HG03039 (cell line): ENCODE results near the gene HAUS5.
"Not testable (repeated sequence)": the region's sequence is repeated elsewhere in the genome, so short reads cannot be mapped to it uniquely, and the experiment has no call there.

Source experiments
- ATAC-seq: cut with Tn5 transposase; IDR thresholded peaks from one replicate; pipeline ENCODE4 v1.9.1; 2021; ENCODE audit warnings: mild to moderate bottlenecking, moderate library complexity; ENCODE audit not compliant: unreplicated experiment

HAUS5 gene

GRCh38 chr19:35642312-35642711 lies 29.8 kb downstream of the HAUS5 start:
- no peak for ATAC-seq

- no peak for ATAC-seq
Observed at GRCh38 chr19:35642798-35643254, 30.3 kb downstream of the HAUS5 start.

DNA sequence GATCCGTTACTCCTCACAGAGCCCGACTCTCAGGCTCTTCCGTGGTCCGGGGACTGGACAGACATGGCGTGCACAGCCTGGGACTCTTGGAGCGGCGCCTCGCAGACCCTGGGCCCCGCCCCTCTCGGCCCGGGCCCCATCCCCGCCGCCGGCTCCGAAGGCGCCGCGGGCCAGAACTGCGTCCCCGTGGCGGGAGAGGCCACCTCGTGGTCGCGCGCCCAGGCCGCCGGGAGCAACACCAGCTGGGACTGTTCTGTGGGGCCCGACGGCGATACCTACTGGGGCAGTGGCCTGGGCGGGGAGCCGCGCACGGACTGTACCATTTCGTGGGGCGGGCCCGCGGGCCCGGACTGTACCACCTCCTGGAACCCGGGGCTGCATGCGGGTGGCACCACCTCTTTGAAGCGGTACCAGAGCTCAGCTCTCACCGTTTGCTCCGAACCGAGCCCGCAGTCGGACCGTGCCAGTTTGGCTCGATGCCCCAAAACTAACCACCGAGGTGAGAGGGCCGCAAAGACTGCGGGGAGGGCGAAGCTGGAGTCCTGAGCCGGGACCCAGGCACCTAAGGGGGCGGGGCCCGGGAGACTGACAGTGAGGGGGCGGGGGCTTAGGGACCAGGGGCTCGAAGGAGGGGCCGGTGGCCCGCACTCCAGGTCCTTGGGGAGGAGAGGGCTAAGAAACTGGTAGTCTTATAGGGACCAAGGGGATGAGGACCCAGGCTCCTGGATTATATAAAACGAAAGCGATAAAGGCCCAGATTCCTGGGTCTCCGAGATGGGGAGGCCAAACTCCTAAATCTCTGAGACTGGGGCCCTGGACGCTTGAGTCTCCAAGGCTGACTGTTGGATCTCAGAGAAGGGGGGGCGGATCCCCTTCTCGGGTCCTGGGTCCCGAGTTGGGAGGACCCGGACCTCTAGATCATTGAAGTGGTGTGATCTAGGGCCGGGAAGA lies 31.0 kb downstream of the HAUS5 start:
- ATAC-seq = peak; percentile 26

- ATAC-seq = peak; percentile 60
Observed at GRCh38 chr19:35644206-35644986, 31.9 kb downstream of the HAUS5 start.

- ATAC-seq = no peak
Observed at GRCh38 chr19:35644987-35645679, 32.6 kb downstream of the HAUS5 start.

DNA sequence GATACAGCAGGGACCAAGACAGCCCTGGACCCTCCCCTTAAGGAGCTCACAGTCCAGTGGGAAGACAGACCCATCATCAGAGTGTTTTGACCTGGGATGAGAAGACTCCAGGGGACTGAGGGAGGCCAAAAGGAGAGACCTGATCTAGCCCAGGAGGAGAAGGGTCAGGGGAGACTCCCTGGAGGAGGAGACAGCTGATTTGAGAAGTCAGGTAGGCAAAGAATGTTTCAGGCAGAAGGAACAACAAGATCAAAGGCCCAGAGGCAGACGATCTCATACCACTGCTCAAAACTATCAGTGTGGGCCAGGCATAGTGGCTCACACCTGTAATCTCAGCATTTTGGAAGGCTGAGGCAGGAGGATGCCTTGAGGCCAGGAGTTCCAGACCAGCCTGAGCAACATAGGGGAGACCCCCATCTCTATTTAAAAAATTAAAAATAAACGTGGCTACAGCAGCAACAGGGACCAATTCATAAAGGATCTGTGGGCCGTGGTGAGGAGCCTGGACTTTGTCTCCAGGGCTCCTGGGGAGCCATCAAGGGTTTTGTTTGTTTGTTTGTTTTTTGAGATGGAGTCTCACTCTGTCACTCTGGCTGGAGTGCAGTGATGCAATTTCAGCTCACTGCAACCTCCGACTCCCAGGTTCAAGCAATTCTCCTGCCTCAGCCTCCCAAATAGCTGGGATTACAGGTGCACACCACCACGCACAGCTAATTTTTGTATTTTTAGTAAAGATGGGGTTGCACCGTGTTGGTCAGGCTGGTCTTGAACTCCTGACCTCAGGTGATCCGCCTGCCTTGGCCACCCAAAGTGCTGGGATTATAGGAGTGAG lies 33.4 kb downstream of the HAUS5 start:
- ATAC-seq = no peak

DNA sequence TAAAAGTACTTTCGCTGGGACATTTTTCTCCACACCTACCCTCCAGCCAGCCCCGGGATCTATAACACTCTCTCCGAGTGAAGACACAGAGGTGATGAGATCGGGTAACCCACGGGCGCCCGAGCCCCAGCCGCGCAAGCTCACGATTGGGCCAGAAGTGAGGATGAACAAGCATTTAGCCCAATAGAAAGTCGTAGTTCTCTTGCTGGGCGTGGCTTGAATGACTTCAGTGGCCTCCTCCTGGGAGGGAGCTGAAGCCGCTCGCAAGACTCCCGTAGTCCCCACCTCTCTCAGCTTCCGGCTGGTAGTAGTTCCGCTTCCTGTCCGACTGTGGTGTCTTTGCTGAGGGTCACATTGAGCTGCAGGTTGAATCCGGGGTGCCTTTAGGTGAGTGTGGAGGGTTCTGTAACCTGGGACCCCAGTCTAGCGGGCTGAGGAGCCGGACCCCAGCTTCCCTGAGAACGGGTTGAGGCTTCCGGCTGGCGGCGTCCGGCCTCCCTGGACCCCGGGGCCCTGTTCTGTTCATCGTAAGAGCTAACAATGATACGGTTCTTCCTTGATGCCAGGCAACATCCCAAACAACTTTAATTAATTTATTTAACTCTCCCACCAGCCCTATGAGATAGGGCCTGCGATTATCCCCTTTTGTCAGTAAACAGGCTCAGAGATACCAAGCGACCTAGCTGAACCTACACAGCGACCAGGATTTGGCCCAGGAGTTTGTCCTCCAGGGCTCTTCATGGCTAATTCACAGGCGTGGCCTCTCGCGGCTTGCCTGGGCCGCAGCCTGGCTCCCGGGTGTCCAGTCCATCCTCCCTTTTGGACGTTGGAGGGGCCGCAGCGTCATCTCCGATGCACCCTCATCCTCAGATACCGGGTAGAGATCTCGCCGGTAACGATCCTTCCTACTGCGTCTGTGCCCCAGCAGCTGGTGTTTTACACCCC lies 35.8 kb downstream of the HAUS5 start, which contains the start of gene COX6B1:
Gene COX6B1, plus strand, starts transcription at position 307 of the 945 bp plus-strand sequence. CDS start 2,921 bp downstream, outside the sequence.
- ATAC-seq = peak; percentile 38

- ATAC-seq = no peak
Observed at GRCh38 chr19:35650581-35650980, 38.0 kb downstream of the HAUS5 start.

GRCh38 chr19:35654828-35655227 lies 42.3 kb downstream of the HAUS5 start:
- ATAC-seq = not testable (repeated sequence)

DNA sequence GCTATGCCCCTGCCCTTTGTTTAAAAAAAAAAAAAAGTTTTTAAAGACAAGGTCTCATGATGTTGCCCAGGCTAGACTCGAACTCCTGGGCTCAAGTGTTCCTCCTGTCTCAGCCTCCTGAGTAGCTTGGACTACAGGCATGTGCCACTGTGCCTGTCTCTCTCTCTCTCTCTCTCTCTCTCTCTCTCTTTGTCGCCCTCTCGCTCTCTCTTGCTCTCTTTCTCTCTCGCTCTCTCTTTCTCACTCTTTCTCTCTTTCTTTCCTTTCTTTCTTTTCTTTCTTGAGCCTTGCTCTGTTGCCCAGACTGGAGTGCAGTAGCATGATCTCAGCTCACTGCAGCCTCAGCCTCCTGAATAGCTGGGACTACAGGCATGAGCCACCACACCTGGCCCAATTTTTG lies 43.1 kb downstream of the HAUS5 start:
- ATAC-seq = no peak

DNA sequence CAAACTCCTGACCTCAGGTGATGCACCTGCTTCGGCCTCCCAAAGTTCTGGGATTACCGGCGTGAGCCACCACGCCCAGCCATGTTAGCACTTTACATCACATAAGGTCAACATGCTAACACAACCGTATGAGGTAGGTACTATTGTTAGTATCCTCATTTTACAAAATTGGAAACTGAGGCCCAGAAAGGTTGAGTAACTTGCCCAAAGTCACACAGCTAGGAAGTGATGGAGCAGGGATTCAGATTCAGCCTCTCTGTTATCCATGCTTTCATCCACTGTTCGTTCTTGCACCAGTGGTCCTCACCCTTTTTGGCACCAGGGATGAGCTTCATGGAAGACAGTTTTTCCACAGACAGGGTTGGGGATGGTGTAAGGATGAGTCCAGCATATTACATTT lies 44.2 kb downstream of the HAUS5 start:
- ATAC-seq = no peak

GRCh38 chr19:35657904-35658700 lies 45.6 kb downstream of the HAUS5 start:
- no peak for ATAC-seq

GRCh38 chr19:35661995-35662340 lies 49.4 kb downstream of the HAUS5 start:
- no peak for ATAC-seq

DNA sequence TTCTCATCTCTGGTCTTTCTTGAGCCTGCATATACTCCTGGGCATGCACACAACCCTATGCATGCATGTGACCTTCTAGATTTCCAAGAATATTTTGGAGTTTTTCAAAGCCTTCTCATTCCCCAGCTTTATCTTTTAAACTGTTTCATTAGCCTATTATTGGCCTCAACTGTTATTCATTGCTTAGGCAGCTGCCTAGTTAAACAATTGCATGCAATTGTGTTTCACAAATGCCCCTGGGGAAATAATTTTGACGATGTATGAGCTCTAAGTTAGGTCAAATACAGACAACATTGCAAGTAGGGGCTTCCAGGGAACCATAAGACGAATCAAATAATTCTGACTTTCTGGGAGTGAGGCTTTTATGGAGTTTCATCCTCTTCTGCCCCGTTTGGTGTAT lies 51.4 kb downstream of the HAUS5 start:
- no peak for ATAC-seq

GRCh38 chr19:35665157-35665556 lies 52.6 kb downstream of the HAUS5 start:
- ATAC-seq = no peak

- no peak for ATAC-seq
Observed at GRCh38 chr19:35665604-35666003, 53.1 kb downstream of the HAUS5 start.

- ATAC-seq = no peak
Observed at GRCh38 chr19:35666251-35666913, 53.8 kb downstream of the HAUS5 start, which contains the start of gene UPK1A. Gene UPK1A (plus strand): TSS chr19:35666517. CDS start chr19:35666813, 296 bp downstream.

GRCh38 chr19:35669566-35669965 lies 57.0 kb downstream of the HAUS5 start:
- no peak for ATAC-seq
